Smooth muscle cell (in vitro differentiated cells): ENCODE measurements around the gene CSNK2A1. TPM values are rescaled to one million over a fixed set of nuclear protein-coding genes. Genes with fewer than 3 reads are reported as not detected.

ENCODE experiments used
- DNase-seq: peaks from one replicate; lab custom pipeline; 2025; ENCODE audit not compliant: unreplicated experiment; lab: John Stamatoyannopoulos, UW
- H2AFZ ChIP-seq: fragments of 200-600 bp; sonication (generic); 2 replicates; pipeline ENCODE4 v1.6.0; 2016; ENCODE audit warnings: antibody characterized with exemption, low read depth, mild to moderate bottlenecking
- H3F3A ChIP-seq: fragments of 200-600 bp; sonication (generic); 2 replicates; pipeline ENCODE4 v1.6.0; 2017; ENCODE audit warnings: antibody characterized with exemption, low read depth
- H3K27ac ChIP-seq: fragments of 200-600 bp; sonication (generic); 2 replicates; pipeline ENCODE4 v1.5.1; 2016; ENCODE audit warnings: low read depth, mild to moderate bottlenecking
- H3K27me3 ChIP-seq: fragments of 200-600 bp; sonication (generic); 2 replicates; pipeline ENCODE4 v1.6.1; 2016; ENCODE audit warnings: low read depth, mild to moderate bottlenecking
- H3K36me3 ChIP-seq: fragments of 200-600 bp; sonication (generic); 2 replicates; pipeline ENCODE4 v1.5.1; 2016; ENCODE audit warnings: low read depth
- H3K4me1 ChIP-seq: fragments of 200-600 bp; sonication (generic); 2 replicates; pipeline ENCODE4 v1.5.1; 2016; ENCODE audit warnings: low read depth
- H3K4me2 ChIP-seq: fragments of 200-600 bp; sonication (generic); 2 replicates; pipeline ENCODE4 v1.6.0; 2016; ENCODE audit warnings: mild to moderate bottlenecking
- H3K4me3 ChIP-seq: fragments of 200-600 bp; sonication (generic); 2 replicates; pipeline ENCODE4 v1.5.1; 2016; ENCODE audit warnings: mild to moderate bottlenecking
- H3K79me2 ChIP-seq: fragments of 200-600 bp; sonication (generic); 2 replicates; pipeline ENCODE4 v1.6.0; 2016; ENCODE audit warnings: low read depth, mild to moderate bottlenecking
- H3K9ac ChIP-seq: fragments of 200-600 bp; sonication (generic); 2 replicates; pipeline ENCODE4 v1.6.0; 2016; ENCODE audit warnings: low read depth
- H3K9me3 ChIP-seq: fragments of 200-600 bp; sonication (generic); replicated peaks from 2 replicates; pipeline ENCODE4 v1.5.1; 2016; ENCODE audit warnings: low read depth
- H4K20me1 ChIP-seq: fragments of 200-600 bp; sonication (generic); 2 replicates; pipeline ENCODE4 v1.6.0; 2016; ENCODE audit warnings: low read depth
- WGBS: methylation state at CpG from one replicate; pipeline ENCODE4 v1.1.7; 2016; ENCODE audit warnings: low lambda C conversion rate; 5-methylcytosine and 5-hydroxymethylcytosine counted together
- polyA plus RNA-seq: library from polyadenylated mRNA; unstranded; fragments of >200 nt; fragmentation: Nextera tagmentation; extraction: Ambion mirVana; gene quantifications from 2 replicates; pipeline ENCODE4 v1.2.1, GENCODE V29; 2016
- total RNA-seq: library from RNA; depleted of rRNA; stranded (reverse); fragments of >200 nt; gene quantifications from 2 replicates; pipeline ENCODE4 v1.2.3, GENCODE V29; 2014
- TF ChIP-seq, protein P1 (sequence below): fragments of 200-600 bp; sonication (generic); IDR thresholded peaks from 2 replicates; pipeline ENCODE4 v1.5.1; 2017; ENCODE audit warnings: borderline replicate concordance, mild to moderate bottlenecking, antibody characterized with exemption; ENCODE audit not compliant: insufficient read depth, poor library complexity, severe bottlenecking

Gene CSNK2A1
- total and polyA plus RNA-seq, 2 experiments from 2014 or later: 82.6 to 205 TPM

DNA sequence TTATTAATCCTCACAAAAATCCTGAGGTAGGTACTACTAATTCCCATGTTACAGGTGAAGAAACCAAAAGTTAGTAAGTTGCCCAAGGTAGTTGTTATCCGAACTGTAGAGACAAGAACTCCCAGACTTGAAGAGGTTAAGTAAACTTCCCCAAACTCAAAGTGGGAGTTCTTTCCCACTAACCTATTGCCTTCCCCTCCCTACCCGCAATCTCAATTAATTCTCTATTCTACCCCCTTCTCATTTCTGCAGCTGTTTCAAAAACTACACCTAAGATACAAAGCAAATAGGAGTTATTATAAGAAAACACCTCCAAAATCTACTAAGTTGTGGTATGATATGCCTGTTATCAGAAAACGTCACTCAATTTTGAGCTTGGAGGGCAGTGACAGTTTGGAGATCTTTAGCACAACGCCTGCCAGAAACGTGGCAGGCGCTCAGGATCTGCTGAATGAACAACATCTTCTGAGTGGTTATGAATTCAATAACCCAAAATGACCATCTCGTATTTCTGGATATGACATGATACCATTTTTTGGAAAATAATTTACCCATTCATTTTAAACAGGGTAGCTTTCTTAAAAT, 7.1 kb downstream of the CSNK2A1 start:
- H4K20me1 ChIP-seq: peaks cover 100% of the 10 kb centered on the region
- no peaks in the 10 kb centered on the region for H3K9me3 ChIP-seq
- no peaks in the 10 kb centered on the region for H3K36me3 ChIP-seq
- peaks cover 100% of the 10 kb centered on the region for H3K79me2 ChIP-seq
- no peak overlapping the region for H3K4me2 ChIP-seq
- TF ChIP-seq, protein P1, sequence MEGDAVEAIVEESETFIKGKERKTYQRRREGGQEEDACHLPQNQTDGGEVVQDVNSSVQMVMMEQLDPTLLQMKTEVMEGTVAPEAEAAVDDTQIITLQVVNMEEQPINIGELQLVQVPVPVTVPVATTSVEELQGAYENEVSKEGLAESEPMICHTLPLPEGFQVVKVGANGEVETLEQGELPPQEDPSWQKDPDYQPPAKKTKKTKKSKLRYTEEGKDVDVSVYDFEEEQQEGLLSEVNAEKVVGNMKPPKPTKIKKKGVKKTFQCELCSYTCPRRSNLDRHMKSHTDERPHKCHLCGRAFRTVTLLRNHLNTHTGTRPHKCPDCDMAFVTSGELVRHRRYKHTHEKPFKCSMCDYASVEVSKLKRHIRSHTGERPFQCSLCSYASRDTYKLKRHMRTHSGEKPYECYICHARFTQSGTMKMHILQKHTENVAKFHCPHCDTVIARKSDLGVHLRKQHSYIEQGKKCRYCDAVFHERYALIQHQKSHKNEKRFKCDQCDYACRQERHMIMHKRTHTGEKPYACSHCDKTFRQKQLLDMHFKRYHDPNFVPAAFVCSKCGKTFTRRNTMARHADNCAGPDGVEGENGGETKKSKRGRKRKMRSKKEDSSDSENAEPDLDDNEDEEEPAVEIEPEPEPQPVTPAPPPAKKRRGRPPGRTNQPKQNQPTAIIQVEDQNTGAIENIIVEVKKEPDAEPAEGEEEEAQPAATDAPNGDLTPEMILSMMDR: no peak
- peaks cover 7% of the 10 kb centered on the region for H3K4me1 ChIP-seq
- 85% methylated on average over 7 of the region's 7 CpGs for WGBS
- DNase-seq: no peak
- no peak overlapping the region for H3K9ac ChIP-seq
- no peak overlapping the region for H3K27ac ChIP-seq
- no peak overlapping the region for H3K4me3 ChIP-seq
- no peak overlapping the region for H2AFZ ChIP-seq
- no peaks in the 10 kb centered on the region for H3K27me3 ChIP-seq
- H3F3A ChIP-seq: no peaks in the 10 kb centered on the region

DNA sequence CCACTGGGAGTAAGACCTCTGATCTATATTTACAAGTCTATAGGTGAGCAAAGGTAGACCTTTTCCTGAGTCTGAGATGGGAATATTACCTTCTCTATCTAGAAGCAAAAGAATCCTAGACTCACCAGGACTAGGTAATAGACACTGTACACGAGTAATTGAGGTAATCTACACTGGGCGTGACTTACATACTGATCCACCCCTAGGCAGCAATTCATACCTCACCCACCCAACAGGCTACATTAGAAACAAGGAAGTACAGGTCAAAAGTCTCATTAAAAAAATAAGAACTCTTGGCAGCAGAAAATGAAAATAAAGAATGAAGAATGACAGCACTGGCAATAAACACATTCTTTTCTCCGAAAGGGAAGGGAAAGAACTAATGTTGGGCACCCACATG, 7.6 kb downstream of the CSNK2A1 start:
- WGBS: 65% methylated on average over 3 of the region's 3 CpGs
- peaks cover 100% of the 10 kb centered on the region for H4K20me1 ChIP-seq

DNA sequence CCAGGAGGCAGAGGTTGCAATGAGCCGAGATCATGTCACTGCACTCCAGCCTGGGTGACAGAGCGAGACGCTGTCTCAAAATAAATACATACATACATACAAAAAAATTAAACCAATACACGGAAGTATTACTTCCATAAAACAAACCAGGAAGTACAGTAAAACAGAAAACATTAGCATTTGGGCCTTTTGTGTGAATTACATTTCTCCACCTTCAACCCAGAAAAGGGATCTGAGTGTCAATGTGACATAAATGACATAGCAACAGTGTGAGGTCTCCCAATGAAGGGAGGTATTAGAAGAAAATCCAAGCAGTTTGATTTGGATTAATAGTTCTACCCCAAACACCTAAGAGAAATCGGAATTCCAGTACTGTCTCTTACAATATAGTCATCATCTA, 10.1 kb downstream of the CSNK2A1 start:
- Histone ChIP-seq H3K4me1 (peaks cover 7% of the 10 kb centered on the region), H2AFZ (no peak overlapping the region), H3K9ac (no peak overlapping the region), H3K4me3 (no peak overlapping the region), H3K27ac (no peak overlapping the region), H4K20me1 (peaks cover 100% of the 10 kb centered on the region), H3K36me3 (no peaks in the 10 kb centered on the region), H3K9me3 (no peaks in the 10 kb centered on the region), H3K79me2 (peaks cover 100% of the 10 kb centered on the region), H3F3A (peaks cover 5% of the 10 kb centered on the region), H3K27me3 (no peaks in the 10 kb centered on the region), H3K4me2 (no peak overlapping the region)
- TF ChIP-seq, protein P1: no peak
- 97% methylated on average over 5 of the region's 5 CpGs for WGBS
- DNase-seq: no peak

More for the DNA sequence above, 7.6 kb downstream of the CSNK2A1 start:
- TF ChIP-seq, protein P1: no peak
- Histone ChIP-seq H3K4me3 (no peak overlapping the region), H2AFZ (no peak overlapping the region), H3K27me3 (no peaks in the 10 kb centered on the region), H3K9me3 (no peaks in the 10 kb centered on the region), H3K4me2 (no peak overlapping the region), H3K4me1 (peaks cover 7% of the 10 kb centered on the region), H3K79me2 (peaks cover 100% of the 10 kb centered on the region), H3F3A (no peaks in the 10 kb centered on the region), H3K9ac (no peak overlapping the region), H3K27ac (no peak overlapping the region), H3K36me3 (no peaks in the 10 kb centered on the region)
- DNase-seq: no peak

DNA sequence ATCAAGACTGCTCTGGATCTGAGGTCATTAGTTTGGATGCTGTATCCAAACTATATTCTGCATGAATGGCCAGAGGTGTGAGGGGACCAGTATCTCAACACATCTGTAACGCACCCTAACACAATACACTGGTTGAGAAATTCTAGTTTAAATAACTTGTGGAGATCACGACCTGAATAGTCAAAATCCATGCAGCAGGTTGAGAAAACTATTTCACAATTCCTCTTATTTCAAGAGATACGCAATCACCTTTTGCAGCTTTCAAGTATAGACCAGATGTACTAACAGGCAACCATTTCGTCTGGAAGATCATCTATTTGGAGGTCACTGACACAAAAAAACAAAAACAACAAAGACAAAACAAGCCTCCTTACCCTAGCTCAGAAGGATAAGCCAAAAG, 11.1 kb downstream of the CSNK2A1 start:
- H3K27ac ChIP-seq: no peak overlapping the region
- no peak for DNase-seq
- H3K9me3 ChIP-seq: no peaks in the 10 kb centered on the region
- peaks cover 7% of the 10 kb centered on the region for H3K4me1 ChIP-seq
- no peak overlapping the region for H2AFZ ChIP-seq
- H3K9ac ChIP-seq: no peak overlapping the region
- H3K4me3 ChIP-seq: no peak overlapping the region
- peaks cover 5% of the 10 kb centered on the region for H3F3A ChIP-seq
- peaks cover 100% of the 10 kb centered on the region for H4K20me1 ChIP-seq
- peaks cover 4% of the 10 kb centered on the region for H3K36me3 ChIP-seq
- H3K4me2 ChIP-seq: no peak overlapping the region
- no peaks in the 10 kb centered on the region for H3K27me3 ChIP-seq
- TF ChIP-seq, protein P1: no peak
- 94% methylated on average over 4 of the region's 4 CpGs for WGBS
- H3K79me2 ChIP-seq: peaks cover 100% of the 10 kb centered on the region
